PC-9 (cell line): ENCODE results near the gene PPP1R3D. TPM values are rescaled to one million over a fixed set of nuclear protein-coding genes. Genes with fewer than 3 reads are reported as not detected.
A peak's percentile ranks its signal among the peaks of the same experiment; 100 is the strongest.

Experiments used
- Bru-seq: library from RNA; stranded (reverse); fragments of 400-500 nt; gene quantifications from one replicate; lab custom pipeline; 2021; lab: Mats Ljungman, UMichigan
- BruChase-seq, 2 experiments: library from RNA; stranded (reverse); fragments of 400-500 nt; gene quantifications; one replicate each; lab custom pipeline; 2021; lab: Mats Ljungman, UMichigan
- BruUV-seq: library from RNA; stranded (reverse); fragments of 400-500 nt; replicated peaks from 2 replicates; lab custom pipeline; 2021; lab: Mats Ljungman, UMichigan
- CTCF ChIA-PET: fragments of 300-600 bp; sonication (Branson Sonifier 250); formaldehyde crosslinking; loops from one replicate; lab custom pipeline; 2022; ENCODE audit warnings: antibody characterized with exemption; lab: Charles Lee
- POLR2A ChIA-PET: fragments of 300-600 bp; sonication (Branson Sonifier 250); formaldehyde crosslinking; loops from one replicate; lab custom pipeline; 2022; ENCODE audit warnings: antibody characterized with exemption; ENCODE audit not compliant: unreplicated experiment; lab: Charles Lee
- DNase-seq, 2 experiments: peaks; one replicate each; pipeline versions ENCODE4 v3.0.0 to v3.0.0-alpha.2; 2015 to 2022; ENCODE audit warnings: mixed read lengths in 1 of 2
- H2AFZ ChIP-seq: fragments of 200-600 bp; sonication (generic); 2 replicates; pipeline ENCODE4 v1.8.1; 2017; ENCODE audit warnings: antibody characterized with exemption
- H3F3A ChIP-seq: fragments of 200-600 bp; sonication (generic); 2 replicates; pipeline ENCODE4 v1.8.1; 2017; ENCODE audit warnings: antibody characterized with exemption, mild to moderate bottlenecking, low read depth; ENCODE audit not compliant: insufficient read depth
- H3K27ac ChIP-seq: fragments of 200-600 bp; sonication (generic); 2 replicates; pipeline ENCODE4 v1.6.1; 2016; ENCODE audit warnings: mixed run types
- H3K27me3 ChIP-seq: fragments of 200-600 bp; sonication (generic); 2 replicates; pipeline ENCODE4 v1.6.1; 2016; ENCODE audit warnings: low read depth, mixed run types; ENCODE audit not compliant: insufficient read depth
- H3K36me3 ChIP-seq: fragments of 200-600 bp; sonication (generic); 2 replicates; pipeline ENCODE4 v1.6.1; 2016; ENCODE audit warnings: low read depth, mixed run types
- H3K4me1 ChIP-seq: fragments of 200-600 bp; sonication (generic); replicated peaks from 2 replicates; pipeline ENCODE4 v1.6.1; 2016; ENCODE audit warnings: mixed run types; ENCODE audit not compliant: insufficient read depth
- H3K4me2 ChIP-seq: fragments of 200-600 bp; sonication (generic); 2 replicates; pipeline ENCODE4 v1.6.1; 2017; ENCODE audit warnings: mixed run types
- H3K4me3 ChIP-seq: fragments of 200-600 bp; sonication (generic); 2 replicates; pipeline ENCODE4 v1.6.1; 2016; ENCODE audit warnings: mixed run types
- H3K79me2 ChIP-seq: fragments of 200-600 bp; sonication (generic); 2 replicates; pipeline ENCODE4 v1.6.1; 2017; ENCODE audit warnings: low read depth, mixed run types
- H3K9me2 ChIP-seq: fragments of 200-600 bp; sonication (generic); 2 replicates; pipeline ENCODE4 v1.8.1; 2017; ENCODE audit warnings: mild to moderate bottlenecking; ENCODE audit not compliant: insufficient read depth
- H3K9me3 ChIP-seq: fragments of 200-600 bp; sonication (generic); 2 replicates; pipeline ENCODE4 v1.8.1; 2016; ENCODE audit warnings: low read depth; ENCODE audit not compliant: insufficient read depth
- H4K20me1 ChIP-seq: fragments of 200-600 bp; sonication (generic); 2 replicates; pipeline ENCODE4 v1.8.1; 2017; ENCODE audit not compliant: insufficient read depth
- CTCF ChIP-seq: fragments of 200-600 bp; sonication (generic); conservative IDR thresholded peaks from 2 replicates; pipeline ENCODE4 v1.6.1; 2017; ENCODE audit warnings: mixed run types, antibody characterized with exemption, mild to moderate bottlenecking, moderate library complexity
- EZH2 ChIP-seq: fragments of 200-600 bp; sonication (generic); IDR thresholded peaks from 2 replicates; pipeline ENCODE4 v1.8.0; 2017; ENCODE audit warnings: antibody characterized with exemption, low read depth
- intact Hi-C: fragments of 100-400 bp; cut with micrococcal nuclease; formaldehyde crosslinking; loops from one replicate; pipeline ENCODE4 v1.10.0; 2022; ENCODE audit not compliant: unreplicated experiment
- long read RNA-seq: library from polyadenylated mRNA; stranded (forward); transcript quantifications from one replicate; pipeline ENCODE4 v2.0.0, GENCODE V29; 2022
- total RNA-seq: library from RNA; stranded (reverse); gene quantifications from 2 replicates; pipeline ENCODE4 v1.2.3, GENCODE V29; 2021

PPP1R3D gene, protein sequence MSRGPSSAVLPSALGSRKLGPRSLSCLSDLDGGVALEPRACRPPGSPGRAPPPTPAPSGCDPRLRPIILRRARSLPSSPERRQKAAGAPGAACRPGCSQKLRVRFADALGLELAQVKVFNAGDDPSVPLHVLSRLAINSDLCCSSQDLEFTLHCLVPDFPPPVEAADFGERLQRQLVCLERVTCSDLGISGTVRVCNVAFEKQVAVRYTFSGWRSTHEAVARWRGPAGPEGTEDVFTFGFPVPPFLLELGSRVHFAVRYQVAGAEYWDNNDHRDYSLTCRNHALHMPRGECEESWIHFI
- total RNA-seq = 9.0 and 9.9 TPM in 2 replicates
- Bru-seq, nascent RNA = percentile 70 among the genes with signal in this experiment
- BruChase-seq, experiment 1, labeled RNA remaining after a 2-hour chase = percentile 92 among the genes with signal in this experiment
- percentile 69 among the genes with signal in this experiment for BruChase-seq, experiment 2, labeled RNA remaining after a 6-hour chase
- long read RNA-seq, transcript PPP1R3D-201 (1 exons, 3,630 nt) = major isoform, 9 of 9 reads
- long read RNA-seq, partial matches to known transcripts = 0 of 9 reads
- long read RNA-seq, other reads (novel, unspliced or antisense) = 0 of 9 reads

DNA sequence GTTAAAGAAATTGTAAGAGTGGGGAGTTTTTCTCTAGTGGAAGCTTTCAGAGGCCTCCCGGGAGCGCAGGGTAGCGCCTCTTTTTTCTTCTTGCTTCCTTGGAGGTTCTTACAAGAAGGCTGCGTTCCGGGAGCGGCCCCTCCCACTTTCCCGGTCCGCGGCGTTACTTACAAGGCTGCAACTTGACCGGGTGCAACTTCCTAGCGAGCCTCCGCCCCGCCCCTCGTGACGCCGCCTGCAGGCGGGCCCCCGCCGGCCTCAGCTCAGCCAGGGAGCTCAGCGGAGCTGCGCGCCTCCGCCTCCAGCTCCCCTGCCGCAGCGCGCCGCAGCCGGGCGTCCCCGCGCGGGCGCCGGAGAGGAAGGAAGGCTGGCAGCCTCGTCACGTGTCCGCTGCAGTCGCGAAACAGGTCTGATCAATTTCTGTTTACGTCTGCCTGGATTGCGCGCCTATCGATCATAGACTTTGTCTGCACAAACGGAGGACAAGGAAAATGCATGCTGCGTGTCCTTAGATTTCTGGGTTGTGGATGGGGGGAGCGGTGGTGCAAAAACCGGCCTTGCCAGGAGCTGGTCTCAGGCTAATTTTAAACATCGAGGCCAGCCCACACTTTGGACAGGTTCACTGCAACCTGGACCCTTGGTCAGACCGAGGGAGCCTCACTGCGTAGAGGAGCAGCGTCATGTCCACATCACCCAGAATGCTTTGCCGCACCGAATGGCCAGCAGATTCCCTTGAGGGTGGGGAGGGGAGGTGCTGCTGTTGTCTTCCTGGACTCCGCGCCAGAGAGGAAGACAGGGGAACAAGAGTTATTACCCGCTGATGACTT is at the start of gene PPP1R3D, which contains the start of gene FAM217B:
PPP1R3D (minus strand) TSS at position 177 of the 827 bp plus-strand sequence. CDS start 374 bp downstream, outside the sequence.
FAM217B (plus strand) TSS at position 261 of the 827 bp plus-strand sequence. CDS start 3,555 bp downstream, outside the sequence.
- peak; percentile 95 to 98 for DNase-seq
- peaks cover 41% of the 10 kb centered on the region for H3F3A ChIP-seq
- TF ChIP-seq CTCF = peak; percentile 18; the same call in 1 of the 2 replicates
- TF ChIP-seq EZH2 = no peak
- H3K36me3 ChIP-seq = peaks cover 17% of the 10 kb centered on the region; the same call in 1 of the 2 replicates
- intact Hi-C loops = loop anchor here (2.0 to 10.0 kb wide), 3 partner anchors 47 to 346 kb away; no protein-coding TSS in a partner anchor
- ChIA-PET POLR2A (interaction anchor here (0.6 to 1.0 kb wide), 6 partner anchors 10 to 110 kb away, joined by 3 to 10 read pairs (median 3); no protein-coding TSS in a partner anchor), CTCF (no interaction called here)
- peak within 1 kb of the TSS; percentile 97 for H2AFZ ChIP-seq
- H3K4me2 ChIP-seq = peak within 1 kb of the TSS; percentile 83
- H3K79me2 ChIP-seq = peaks cover 62% of the 10 kb centered on the region
- BruUV-seq = no TSS peak
- peak within 1 kb of the TSS; percentile 72 for H3K4me3 ChIP-seq
- no peaks in the 10 kb centered on the region; the same call in 1 of the 2 replicates for H3K9me3 ChIP-seq
- H3K27me3 ChIP-seq = no peaks in the 10 kb centered on the region
- peak within 1 kb of the TSS; percentile 81 for H3K27ac ChIP-seq
- peaks cover 50% of the 10 kb centered on the region for H3K4me1 ChIP-seq
- H4K20me1 ChIP-seq = 0 out of 2 replicates have a peak, but pooled peaks cover 8% of the 10 kb centered on the region
- no peaks in the 10 kb centered on the region for H3K9me2 ChIP-seq

- peak overlapping the region; percentile 73 for H3K4me2 ChIP-seq
- peak; percentile 95 for DNase-seq
- H4K20me1 ChIP-seq = no peaks in the 10 kb centered on the region
- intact Hi-C loops = loop anchor here (2.0 to 5.0 kb wide), 2 partner anchors 46 to 63 kb away; partner anchors contain the start of genes FAM217B and PPP1R3D
- H3F3A ChIP-seq = peaks cover 10% of the 10 kb centered on the region
- no peaks in the 10 kb centered on the region for H3K79me2 ChIP-seq
- no peaks in the 10 kb centered on the region; the same call in 1 of the 2 replicates for H3K9me3 ChIP-seq
- CTCF ChIA-PET = no interaction called here
- POLR2A ChIA-PET = interaction anchor here (0.5 to 1.0 kb wide), 3 partner anchors 48 to 69 kb away, joined by 3 to 9 read pairs (median 6); partner anchors contain the start of genes FAM217B and PPP1R3D
- peak overlapping the region; percentile 71 for H3K27ac ChIP-seq
- H3K4me3 ChIP-seq = peak overlapping the region; percentile 25; the same call in 1 of the 2 replicates
- no TSS peak for BruUV-seq
- TF ChIP-seq CTCF = no peak
- TF ChIP-seq EZH2 = no peak
- no peaks in the 10 kb centered on the region for H3K9me2 ChIP-seq
- H3K4me1 ChIP-seq = peaks cover 42% of the 10 kb centered on the region
- H2AFZ ChIP-seq = peak overlapping the region; percentile 29; the same call in 1 of the 2 replicates
- no peaks in the 10 kb centered on the region for H3K36me3 ChIP-seq
- no peaks in the 10 kb centered on the region for H3K27me3 ChIP-seq
Observed at GRCh38 chr20:59988141-59988540, 48.0 kb upstream of the PPP1R3D start.
